HG03066 (cell line): ENCODE data around the gene ADGRB3.
"Not testable (repeated sequence)": the region's sequence is repeated elsewhere in the genome, so short reads cannot be mapped to it uniquely, and the experiment has no call there.

Source experiments
- ATAC-seq: cut with Tn5 transposase; IDR thresholded peaks from one replicate; pipeline ENCODE4 v1.9.1; 2021; ENCODE audit warnings: low read depth; ENCODE audit not compliant: unreplicated experiment

The ADGRB3 gene

GRCh38 chr6:69379518-69379917, 744.4 kb downstream of the ADGRB3 start:
- no peak for ATAC-seq

GRCh38 chr6:69383627-69384026, 748.5 kb downstream of the ADGRB3 start:
- no peak for ATAC-seq

GRCh38 chr6:69386426-69386825, 751.3 kb downstream of the ADGRB3 start:
- ATAC-seq, result no peak

- ATAC-seq, result no peak
These were observed 755.0 kb downstream of the ADGRB3 start for GRCh38 chr6:69390125-69390524.

GRCh38 chr6:69391106-69391505, 756.0 kb downstream of the ADGRB3 start:
- no peak for ATAC-seq

- ATAC-seq, result no peak
These were observed 757.7 kb downstream of the ADGRB3 start for GRCh38 chr6:69392745-69393144.

- ATAC-seq, result no peak
These were observed 763.2 kb downstream of the ADGRB3 start for GRCh38 chr6:69398311-69398710.

GRCh38 chr6:69398729-69399128, 763.6 kb downstream of the ADGRB3 start:
- ATAC-seq, result no peak

- no peak for ATAC-seq
These were observed 773.8 kb downstream of the ADGRB3 start for GRCh38 chr6:69408886-69409285.

- ATAC-seq, result no peak
These were observed 781.7 kb downstream of the ADGRB3 start for GRCh38 chr6:69416776-69417175.

- ATAC-seq, result no peak
These were observed 786.2 kb downstream of the ADGRB3 start for GRCh38 chr6:69421269-69421668.

GRCh38 chr6:69422020-69422419, 786.9 kb downstream of the ADGRB3 start:
- ATAC-seq, result no peak

- ATAC-seq, result no peak
These were observed 787.4 kb downstream of the ADGRB3 start for GRCh38 chr6:69422475-69422874.

GRCh38 chr6:69423785-69424184, 788.7 kb downstream of the ADGRB3 start:
- no peak for ATAC-seq

GRCh38 chr6:69424581-69424980, 789.5 kb downstream of the ADGRB3 start:
- ATAC-seq, result no peak

- ATAC-seq, result no peak
These were observed 792.8 kb downstream of the ADGRB3 start for GRCh38 chr6:69427882-69428281.

GRCh38 chr6:69432168-69432567, 797.1 kb downstream of the ADGRB3 start:
- ATAC-seq, result not testable (repeated sequence)

- ATAC-seq, result not testable (repeated sequence)
These were observed 798.0 kb downstream of the ADGRB3 start for GRCh38 chr6:69433116-69433515.

- ATAC-seq, result no peak
These were observed 803.0 kb downstream of the ADGRB3 start for GRCh38 chr6:69438113-69438512.
